Upper lobe of left lung (tissue), 6 donors: ENCODE measurements around the gene SCAMP5. TPM values are rescaled to one million over a fixed set of nuclear protein-coding genes. Genes with fewer than 3 reads are reported as not detected.

Experiments
- ATAC-seq, 2 donors: fragments of 200-7000 bp; cut with Tn5 transposase; one replicate each; pipeline ENCODE4 v1.9.1; 2022; ENCODE audit warnings: mild to moderate bottlenecking in 2 of 2, moderate library complexity in 2 of 2; ENCODE audit not compliant: low FRiP score in 2 of 2
- DNase-seq, 2 donors: peaks; one replicate each; pipeline ENCODE4 v3.0.0-alpha.2; 2019 to 2020
- H3K27ac ChIP-seq, 4 donors: fragments of 200-600 bp; sonication (generic); one replicate each; pipeline ENCODE4 v1.5.1; 2016 to 2019
- H3K27me3 ChIP-seq, 4 donors: fragments of 200-600 bp; sonication (generic); one replicate each; pipeline ENCODE4 v1.5.1; 2017 to 2019
- H3K36me3 ChIP-seq, 4 donors: fragments of 200-600 bp; sonication (generic); one replicate each; pipeline ENCODE4 v1.5.1; 2016 to 2019
- H3K4me1 ChIP-seq, 4 donors: fragments of 200-600 bp; sonication (generic); one replicate each; pipeline ENCODE4 v1.5.1; 2018 to 2019
- H3K4me3 ChIP-seq, 4 donors: fragments of 200-600 bp; sonication (generic); one replicate each; pipeline ENCODE4 v1.5.1; 2017 to 2019; ENCODE audit warnings: mild to moderate bottlenecking in 2 of 4, moderate library complexity in 1 of 4
- H3K9me3 ChIP-seq, 4 donors: fragments of 200-600 bp; sonication (generic); one replicate each; pipeline ENCODE4 v1.5.1; 2018 to 2019
- EP300 ChIP-seq, 4 donors: sonication (generic); formaldehyde crosslinking; IDR thresholded peaks; one replicate each; pipeline ENCODE4 v1.5.1; 2017; ENCODE audit warnings: antibody characterized with exemption in 4 of 4, control low read depth in 2 of 4
- POLR2A ChIP-seq, 4 donors: fragments of 450-650 bp; IDR thresholded peaks; one replicate each; pipeline ENCODE4 v1.5.1; 2016 to 2017; ENCODE audit warnings: antibody characterized with exemption in 4 of 4, mild to moderate bottlenecking in 2 of 4
- POLR2AphosphoS5 ChIP-seq, 2 donors: sonication (generic); formaldehyde crosslinking; IDR thresholded peaks; one replicate each; pipeline ENCODE4 v1.5.1; 2017; ENCODE audit warnings: antibody characterized with exemption in 2 of 2
- WGBS, 2 donors: methylation state at CpG; one replicate each; pipeline ENCODE4 v1.1.5; 2017 to 2018; 5-methylcytosine and 5-hydroxymethylcytosine counted together
- total RNA-seq, 6 donors: library from RNA; depleted of rRNA in 4 of 6; stranded (reverse); fragments of >200 nt in 4 of 6; gene quantifications; one replicate each; pipeline versions ENCODE4 v1.1.0 to v1.2.1, GENCODE V29; 2016 to 2021
- TF ChIP-seq, protein P1 (sequence below), 6 experiments: fragments of 450-650 bp in 4 of 6; fragments of 200-600 bp in 2 of 6; sonication (generic) in 2 of 6; IDR thresholded peaks; one replicate each; pipeline ENCODE4 v1.5.1; 2016 to 2019; ENCODE audit warnings: antibody characterized with exemption in 6 of 6
- donor health status: DM: no; HTN: no; CAD: no; lungs with moderate emphysema.
- donor health status: DM: no; HTN: yes; CAD: no; lungs with severe emphysema.

Gene SCAMP5
- total RNA-seq, 6 donors from 2014 or later = 1.0 to 12.3 (median 3.0) TPM

DNA sequence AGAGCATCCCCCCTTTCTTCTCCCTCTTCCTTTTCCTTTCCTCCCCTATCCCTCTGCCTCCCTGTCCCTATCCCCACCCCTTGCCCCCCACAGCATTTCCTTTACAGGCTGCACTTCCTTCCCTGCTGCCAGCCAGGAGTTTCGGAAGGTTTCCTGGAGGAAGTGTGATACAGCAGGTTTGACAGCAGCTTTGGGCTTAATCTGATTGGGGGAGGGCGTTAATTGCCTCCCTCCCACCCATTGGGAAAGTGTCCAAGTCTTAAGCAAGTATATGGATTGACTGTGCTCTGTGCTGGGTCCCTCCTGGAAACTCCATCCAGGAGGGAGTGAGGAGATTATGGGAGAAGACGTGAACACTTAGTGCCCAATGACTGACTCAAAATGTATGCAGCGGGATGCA, 1.8 kb downstream of the SCAMP5 start:
- DNase-seq (no peak), ATAC-seq (no peak)
- Histone ChIP-seq H3K27ac (no peak overlapping the region), H3K36me3 (no peaks in the 10 kb centered on the region), H3K4me3 (no peak overlapping the region), H3K9me3 (no peaks in the 10 kb centered on the region), H3K27me3 (peaks cover 0 to 8% (median 1%) of the 10 kb centered on the region in 4 donors), H3K4me1 (peaks cover 10 to 13% (median 11%) of the 10 kb centered on the region in 4 donors)
- WGBS, 2 donors = 51 to 68% methylated on average over 4 of the region's 4 CpGs
- TF ChIP-seq POLR2A (IDR thresholded peaks at IDR 0.05) (no peak), POLR2AphosphoS5 (IDR thresholded peaks at IDR 0.05) (no peak), EP300 (IDR thresholded peaks at IDR 0.05) (no peak)
- TF ChIP-seq, protein P1, sequence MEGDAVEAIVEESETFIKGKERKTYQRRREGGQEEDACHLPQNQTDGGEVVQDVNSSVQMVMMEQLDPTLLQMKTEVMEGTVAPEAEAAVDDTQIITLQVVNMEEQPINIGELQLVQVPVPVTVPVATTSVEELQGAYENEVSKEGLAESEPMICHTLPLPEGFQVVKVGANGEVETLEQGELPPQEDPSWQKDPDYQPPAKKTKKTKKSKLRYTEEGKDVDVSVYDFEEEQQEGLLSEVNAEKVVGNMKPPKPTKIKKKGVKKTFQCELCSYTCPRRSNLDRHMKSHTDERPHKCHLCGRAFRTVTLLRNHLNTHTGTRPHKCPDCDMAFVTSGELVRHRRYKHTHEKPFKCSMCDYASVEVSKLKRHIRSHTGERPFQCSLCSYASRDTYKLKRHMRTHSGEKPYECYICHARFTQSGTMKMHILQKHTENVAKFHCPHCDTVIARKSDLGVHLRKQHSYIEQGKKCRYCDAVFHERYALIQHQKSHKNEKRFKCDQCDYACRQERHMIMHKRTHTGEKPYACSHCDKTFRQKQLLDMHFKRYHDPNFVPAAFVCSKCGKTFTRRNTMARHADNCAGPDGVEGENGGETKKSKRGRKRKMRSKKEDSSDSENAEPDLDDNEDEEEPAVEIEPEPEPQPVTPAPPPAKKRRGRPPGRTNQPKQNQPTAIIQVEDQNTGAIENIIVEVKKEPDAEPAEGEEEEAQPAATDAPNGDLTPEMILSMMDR (IDR thresholded peaks at IDR 0.05) = no peak

- H3K36me3 ChIP-seq = no peaks in the 10 kb centered on the region
- no peak for ATAC-seq
- TF ChIP-seq EP300 (IDR thresholded peaks at IDR 0.05) (no peak), POLR2A (IDR thresholded peaks at IDR 0.05) (no peak), POLR2AphosphoS5 (IDR thresholded peaks at IDR 0.05) (no peak)
- TF ChIP-seq, protein P1 (IDR thresholded peaks at IDR 0.05) = no peak
- WGBS, 2 donors = 69 to 84% methylated on average over 2 of the region's 2 CpGs
- peaks cover 0 to 8% (median 1%) of the 10 kb centered on the region in 4 donors for H3K27me3 ChIP-seq
- no peak for DNase-seq
- no peak overlapping the region for H3K4me3 ChIP-seq
- H3K4me1 ChIP-seq = peaks cover 10 to 13% (median 11%) of the 10 kb centered on the region in 4 donors
- H3K27ac ChIP-seq = no peak overlapping the region
- no peaks in the 10 kb centered on the region for H3K9me3 ChIP-seq
Observed at GRCh38 chr15:74997543-74997942, 2.2 kb downstream of the SCAMP5 start.

DNA sequence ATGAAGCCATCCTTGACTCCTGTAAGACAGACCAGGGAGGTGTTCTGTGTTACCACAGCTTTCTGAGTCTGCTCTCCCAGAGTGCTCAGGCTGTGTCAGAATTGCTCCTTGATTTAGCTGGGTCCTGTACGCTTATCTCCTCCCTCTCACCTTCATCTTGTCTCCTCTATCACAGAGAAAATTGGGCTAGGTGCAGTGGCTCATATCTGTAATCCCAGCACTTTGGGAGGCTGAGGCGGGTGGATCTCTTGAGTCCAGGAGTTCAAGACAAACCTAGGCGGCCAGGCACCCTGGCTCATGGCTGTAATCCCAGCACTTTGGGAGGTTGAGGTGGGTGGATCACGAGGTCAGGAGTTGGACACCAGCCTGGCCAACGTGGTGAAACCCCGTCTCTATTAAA, 5.9 kb downstream of the SCAMP5 start:
- H3K9me3 ChIP-seq = no peaks in the 10 kb centered on the region
- ATAC-seq = no peak
- H3K4me3 ChIP-seq = no peak overlapping the region
- 89 to 95% methylated on average over 6 of the region's 6 CpGs for WGBS, 2 donors
- no peaks in the 10 kb centered on the region for H3K36me3 ChIP-seq
- H3K4me1 ChIP-seq = peaks cover 0 to 4% (median 1%) of the 10 kb centered on the region in 4 donors
- peaks cover 0 to 2% (median 0%) of the 10 kb centered on the region in 4 donors for H3K27me3 ChIP-seq
- DNase-seq = no peak
- no peak overlapping the region for H3K27ac ChIP-seq
- TF ChIP-seq POLR2AphosphoS5 (IDR thresholded peaks at IDR 0.05) (no peak), EP300 (IDR thresholded peaks at IDR 0.05) (no peak), POLR2A (IDR thresholded peaks at IDR 0.05) (no peak)
- TF ChIP-seq, protein P1 (IDR thresholded peaks at IDR 0.05) = no peak

DNA sequence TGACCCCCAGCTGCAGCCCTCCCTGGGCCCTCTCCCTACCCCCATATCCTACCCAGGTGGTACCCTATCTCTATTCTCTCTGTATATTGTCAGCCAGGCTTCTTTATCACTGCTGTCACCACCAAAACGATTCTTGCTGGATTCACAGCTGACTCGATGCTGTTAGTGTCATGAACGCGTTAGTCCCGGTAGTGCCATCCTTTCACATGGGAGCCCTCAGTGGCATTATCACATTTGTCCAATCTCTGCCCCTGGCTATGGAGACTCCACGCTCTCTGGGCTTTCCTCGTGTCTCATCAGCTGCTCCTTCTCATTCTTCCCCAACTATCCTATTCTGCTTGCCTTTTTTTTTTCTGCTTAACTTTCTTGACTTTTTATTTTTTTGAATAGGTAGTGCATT, 7.0 kb downstream of the SCAMP5 start:
- no peak overlapping the region for H3K27ac ChIP-seq
- H3K9me3 ChIP-seq = no peaks in the 10 kb centered on the region

GRCh38 chr15:75007216-75007615, 11.9 kb downstream of the SCAMP5 start:
- Histone ChIP-seq H3K27ac (no peak overlapping the region), H3K4me1 (no peaks in the 10 kb centered on the region), H3K27me3 (no peaks in the 10 kb centered on the region), H3K9me3 (no peaks in the 10 kb centered on the region), H3K4me3 (no peak overlapping the region), H3K36me3 (no peaks in the 10 kb centered on the region)
- DNase-seq (no peak), ATAC-seq (no peak)
- TF ChIP-seq, protein P1 (IDR thresholded peaks at IDR 0.05) = no peak
- TF ChIP-seq POLR2A (IDR thresholded peaks at IDR 0.05) = no peak
- no peak for TF ChIP-seq EP300 (IDR thresholded peaks at IDR 0.05)
- no peak for TF ChIP-seq POLR2AphosphoS5 (IDR thresholded peaks at IDR 0.05)
- WGBS, 2 donors = 79 to 85% methylated on average over 13 of the region's 13 CpGs

More for the DNA sequence above, 7.0 kb downstream of the SCAMP5 start:
- H3K27me3 ChIP-seq = no peaks in the 10 kb centered on the region
- DNase-seq (no peak), ATAC-seq (no peak)
- H3K4me3 ChIP-seq = no peak overlapping the region
- no peaks in the 10 kb centered on the region for H3K4me1 ChIP-seq
- no peaks in the 10 kb centered on the region for H3K36me3 ChIP-seq
- no peak for TF ChIP-seq POLR2AphosphoS5 (IDR thresholded peaks at IDR 0.05)
- no peak for TF ChIP-seq POLR2A (IDR thresholded peaks at IDR 0.05)
- no peak for TF ChIP-seq EP300 (IDR thresholded peaks at IDR 0.05)
- TF ChIP-seq, protein P1 (IDR thresholded peaks at IDR 0.05) = no peak
- 72 to 85% methylated on average over 7 of the region's 7 CpGs for WGBS, 2 donors
